Glutamatergic neuron (in vitro differentiated cells): ENCODE measurements around the gene BRD2. TPM values are rescaled to one million over a fixed set of nuclear protein-coding genes. Genes with fewer than 3 reads are reported as not detected.

Experiments
- DNase-seq: peaks from one replicate; pipeline ENCODE4 v3.0.0; 2022
- H3K27ac Mint-ChIP-seq: one replicate; pipeline ENCODE4 v1.8.0; 2020; ENCODE audit warnings: mild to moderate bottlenecking, mixed read lengths, inconsistent platforms; ENCODE audit not compliant: unreplicated experiment
- H3K27me3 Mint-ChIP-seq: one replicate; pipeline ENCODE4 v1.8.0; 2020; ENCODE audit warnings: mild to moderate bottlenecking, moderate library complexity, mixed read lengths, inconsistent platforms; ENCODE audit not compliant: unreplicated experiment
- H3K36me3 Mint-ChIP-seq: one replicate; pipeline ENCODE4 v1.8.0; 2020; ENCODE audit warnings: mild to moderate bottlenecking, mixed read lengths, inconsistent platforms; ENCODE audit not compliant: unreplicated experiment
- H3K4me1 Mint-ChIP-seq: one replicate; pipeline ENCODE4 v1.8.0; 2020; ENCODE audit warnings: mild to moderate bottlenecking, low read depth, mixed read lengths, inconsistent platforms; ENCODE audit not compliant: unreplicated experiment
- H3K4me3 Mint-ChIP-seq: one replicate; pipeline ENCODE4 v1.8.0; 2020; ENCODE audit warnings: mild to moderate bottlenecking, mixed read lengths, inconsistent platforms; ENCODE audit not compliant: unreplicated experiment
- H3K9me3 Mint-ChIP-seq: one replicate; pipeline ENCODE4 v1.8.0; 2020; ENCODE audit warnings: mild to moderate bottlenecking, moderate library complexity, mixed read lengths, inconsistent platforms; ENCODE audit not compliant: unreplicated experiment
- CTCF ChIP-seq: fragments of 200-600 bp; sonication (generic); IDR thresholded peaks from one replicate; pipeline ENCODE4 v1.5.0; 2021; ENCODE audit not compliant: partially characterized antibody, unreplicated experiment
- long read RNA-seq: library from polyadenylated mRNA; unstranded; transcript quantifications from one replicate; pipeline ENCODE4 v2.0.0, GENCODE V29; 2020; ENCODE audit not compliant: unreplicated experiment
- total RNA-seq: library from RNA; stranded (reverse); fragmentation: NEBNext Ultra II Directional; extraction: Animal tissue kit (Norgen Biotek cat#: 25700); gene quantifications from one replicate; pipeline ENCODE4 v1.2.1, GENCODE V29; 2021; ENCODE audit not compliant: unreplicated experiment

Gene BRD2
- total RNA-seq: 213 TPM
- long read RNA-seq, transcript BRD2-219 (9 exons, 2,338 nt): major isoform, 13 of 24 reads
- long read RNA-seq, partial matches to known transcripts: 8 of 24 reads
- long read RNA-seq, other reads (novel, unspliced or antisense): 3 of 24 reads

- no peak for TF ChIP-seq CTCF
- Mint-ChIP-seq H3K4me1 (peaks cover 15% of the 10 kb centered on the region), H3K4me3 (peak within 1 kb of the TSS; percentile 97), H3K36me3 (peaks cover 2% of the 10 kb centered on the region), H3K9me3 (peaks cover 31% of the 10 kb centered on the region), H3K27ac (peak within 1 kb of the TSS; percentile 100), H3K27me3 (peaks cover 29% of the 10 kb centered on the region)
- DNase-seq: peak; percentile 96
Measured at GRCh38 chr6:32968093-32968866, at the start of gene BRD2. BRD2 (plus strand) TSS chr6:32968594; CDS start chr6:32972899, 4,305 bp downstream.

- Mint-ChIP-seq H3K27ac (no peak overlapping the region), H3K36me3 (no peaks in the 10 kb centered on the region), H3K4me1 (no peaks in the 10 kb centered on the region), H3K9me3 (no peaks in the 10 kb centered on the region), H3K4me3 (no peak overlapping the region), H3K27me3 (peaks cover 2% of the 10 kb centered on the region)
- no peak for DNase-seq
- TF ChIP-seq CTCF: no peak
Measured at GRCh38 chr6:32920715-32921114, 47.7 kb upstream of the BRD2 start.

GRCh38 chr6:32922083-32922482, 46.3 kb upstream of the BRD2 start:
- DNase-seq: no peak
- Mint-ChIP-seq H3K27ac (no peak overlapping the region), H3K36me3 (no peaks in the 10 kb centered on the region), H3K9me3 (no peaks in the 10 kb centered on the region), H3K4me3 (no peak overlapping the region), H3K27me3 (peaks cover 2% of the 10 kb centered on the region), H3K4me1 (no peaks in the 10 kb centered on the region)
- TF ChIP-seq CTCF: no peak

- Mint-ChIP-seq H3K4me3 (no peak overlapping the region), H3K9me3 (peaks cover 2% of the 10 kb centered on the region), H3K4me1 (no peaks in the 10 kb centered on the region), H3K36me3 (no peaks in the 10 kb centered on the region), H3K27me3 (peaks cover 1% of the 10 kb centered on the region), H3K27ac (no peak overlapping the region)
- TF ChIP-seq CTCF: no peak
- no peak for DNase-seq
Measured at GRCh38 chr6:32931211-32931610, 37.2 kb upstream of the BRD2 start.
